ENCODE results near the gene TLE4. TPM values are rescaled to one million over a fixed set of nuclear protein-coding genes. Genes with fewer than 3 reads are reported as not detected.

TLE4 gene
- total RNA-seq, 1 donor from 2014 or later: 16.3 TPM

DNA sequence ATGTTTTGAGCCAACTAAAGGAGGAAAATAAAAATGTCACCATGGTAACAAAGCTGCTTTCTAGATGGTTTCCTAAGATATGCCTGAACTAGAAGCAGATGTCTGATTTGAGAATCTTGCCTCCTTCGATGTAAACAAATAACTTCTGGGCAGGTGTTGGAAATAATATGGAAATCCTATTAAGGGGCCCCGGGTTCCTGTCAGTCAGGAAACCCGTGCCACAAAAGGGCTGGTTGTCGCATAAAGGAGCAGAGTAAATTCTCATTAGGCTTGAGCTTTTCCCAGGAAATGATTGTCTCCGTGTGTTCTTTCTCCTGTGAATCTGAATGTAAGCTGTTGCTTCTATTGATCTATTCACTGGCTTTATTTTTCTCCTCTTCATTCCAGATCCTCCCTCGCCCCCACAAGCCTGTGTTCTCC, 90.8 kb downstream of the TLE4 start:
- TF ChIP-seq, protein P1, sequence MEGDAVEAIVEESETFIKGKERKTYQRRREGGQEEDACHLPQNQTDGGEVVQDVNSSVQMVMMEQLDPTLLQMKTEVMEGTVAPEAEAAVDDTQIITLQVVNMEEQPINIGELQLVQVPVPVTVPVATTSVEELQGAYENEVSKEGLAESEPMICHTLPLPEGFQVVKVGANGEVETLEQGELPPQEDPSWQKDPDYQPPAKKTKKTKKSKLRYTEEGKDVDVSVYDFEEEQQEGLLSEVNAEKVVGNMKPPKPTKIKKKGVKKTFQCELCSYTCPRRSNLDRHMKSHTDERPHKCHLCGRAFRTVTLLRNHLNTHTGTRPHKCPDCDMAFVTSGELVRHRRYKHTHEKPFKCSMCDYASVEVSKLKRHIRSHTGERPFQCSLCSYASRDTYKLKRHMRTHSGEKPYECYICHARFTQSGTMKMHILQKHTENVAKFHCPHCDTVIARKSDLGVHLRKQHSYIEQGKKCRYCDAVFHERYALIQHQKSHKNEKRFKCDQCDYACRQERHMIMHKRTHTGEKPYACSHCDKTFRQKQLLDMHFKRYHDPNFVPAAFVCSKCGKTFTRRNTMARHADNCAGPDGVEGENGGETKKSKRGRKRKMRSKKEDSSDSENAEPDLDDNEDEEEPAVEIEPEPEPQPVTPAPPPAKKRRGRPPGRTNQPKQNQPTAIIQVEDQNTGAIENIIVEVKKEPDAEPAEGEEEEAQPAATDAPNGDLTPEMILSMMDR (conservative IDR thresholded peaks at IDR 0.05; ENCODE audit: low read depth, low read length): no peak
- H3K4me3 ChIP-seq (ENCODE audit: low read depth, low read length): no peak overlapping the region
- DNase-seq (ENCODE audit: low read depth): no peak

DNA sequence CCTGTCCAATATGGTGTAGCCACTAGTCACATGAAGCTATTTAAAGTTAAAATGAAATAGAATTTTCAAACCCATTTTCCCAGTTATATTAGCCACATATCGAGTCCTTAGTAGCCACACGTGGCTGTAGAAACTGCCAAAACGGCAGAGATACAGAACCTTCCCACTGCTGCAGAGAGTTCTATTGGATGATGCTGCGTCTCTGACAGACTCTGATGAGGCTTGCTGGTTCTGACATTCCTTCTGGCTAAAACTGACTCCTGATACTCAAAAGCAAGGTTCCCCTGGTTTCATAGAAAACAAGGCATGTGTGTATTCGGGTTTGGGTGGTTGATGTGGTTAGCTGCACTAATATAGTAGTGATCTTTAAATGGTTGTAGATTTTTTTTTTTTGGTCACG, 91.5 kb downstream of the TLE4 start:
- TF ChIP-seq, protein P1 (conservative IDR thresholded peaks at IDR 0.05; ENCODE audit: low read depth, low read length): no peak
- H3K4me3 ChIP-seq (ENCODE audit: low read depth, low read length): no peak overlapping the region
- no peak for DNase-seq (ENCODE audit: low read depth)

DNA sequence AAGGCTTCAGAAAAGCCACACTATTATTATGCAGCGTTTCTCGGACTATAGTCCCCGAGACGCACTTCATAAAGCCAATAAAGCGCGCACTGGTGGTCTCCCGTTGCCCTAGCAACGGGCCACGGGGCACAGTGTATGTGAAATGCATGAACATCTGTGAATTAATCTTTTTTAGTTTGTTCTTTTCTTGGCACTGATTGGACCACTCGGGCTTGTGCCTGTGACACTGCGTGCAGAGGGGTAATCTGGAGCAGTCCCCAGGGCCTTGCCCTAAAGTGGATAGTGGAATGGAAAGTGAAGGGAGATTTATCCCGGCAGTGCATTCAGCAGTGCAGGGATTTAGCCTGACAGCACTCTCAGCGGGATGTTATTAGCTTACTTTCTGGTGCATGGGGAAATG, 92.1 kb downstream of the TLE4 start:
- H3K4me3 ChIP-seq (ENCODE audit: low read depth, low read length): no peak overlapping the region

DNA sequence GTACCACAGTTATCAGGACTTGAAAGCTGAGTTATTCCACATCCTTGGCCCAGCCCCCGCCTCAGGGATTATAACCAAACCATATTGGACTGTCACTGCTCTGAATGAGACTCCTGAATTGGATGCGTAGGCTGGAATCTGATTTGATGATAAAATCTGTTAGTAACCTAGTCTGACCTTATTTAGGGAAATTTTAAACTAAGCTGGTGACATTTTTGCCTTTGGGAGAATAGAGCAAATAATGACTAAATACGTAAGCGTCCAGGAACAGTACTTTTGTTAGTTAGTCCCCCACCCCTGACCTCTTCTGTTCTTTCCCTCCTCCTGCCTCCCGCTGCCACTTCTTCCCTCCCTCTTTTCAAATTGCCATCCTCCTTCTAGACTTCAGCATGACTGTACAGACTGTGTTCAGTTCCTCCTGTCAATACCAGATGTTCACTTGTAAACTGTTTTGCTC, 92.6 kb downstream of the TLE4 start:
- DNase-seq (ENCODE audit: low read depth): no peak
- H3K4me3 ChIP-seq (ENCODE audit: low read depth, low read length): no peak overlapping the region
- TF ChIP-seq, protein P1 (conservative IDR thresholded peaks at IDR 0.05; ENCODE audit: low read depth, low read length): no peak

More for the DNA sequence above, 92.1 kb downstream of the TLE4 start:
- DNase-seq (ENCODE audit: low read depth): no peak
- TF ChIP-seq, protein P1 (conservative IDR thresholded peaks at IDR 0.05; ENCODE audit: low read depth, low read length): no peak

DNA sequence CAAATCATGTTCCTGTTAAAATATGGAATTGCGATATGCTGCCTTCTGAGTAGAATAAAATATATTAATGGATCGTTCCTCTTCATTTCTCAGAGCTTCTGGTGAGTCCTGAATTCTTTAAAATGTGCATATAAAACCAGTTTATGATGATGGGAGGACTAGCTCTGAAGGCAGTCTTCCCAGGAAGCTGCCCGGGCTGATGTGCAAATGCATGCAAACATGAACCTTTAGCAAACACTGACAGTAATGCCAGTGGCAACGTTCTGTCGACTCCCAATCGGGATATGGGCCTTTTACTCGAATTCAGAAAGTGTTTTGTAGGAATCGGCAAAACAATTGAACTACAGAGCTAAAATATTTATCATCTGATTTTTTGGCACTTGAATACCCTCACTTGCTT, 93.6 kb downstream of the TLE4 start:
- no peak overlapping the region for H3K4me3 ChIP-seq (ENCODE audit: low read depth, low read length)
- DNase-seq (ENCODE audit: low read depth): no peak
- TF ChIP-seq, protein P1 (conservative IDR thresholded peaks at IDR 0.05; ENCODE audit: low read depth, low read length): no peak

DNA sequence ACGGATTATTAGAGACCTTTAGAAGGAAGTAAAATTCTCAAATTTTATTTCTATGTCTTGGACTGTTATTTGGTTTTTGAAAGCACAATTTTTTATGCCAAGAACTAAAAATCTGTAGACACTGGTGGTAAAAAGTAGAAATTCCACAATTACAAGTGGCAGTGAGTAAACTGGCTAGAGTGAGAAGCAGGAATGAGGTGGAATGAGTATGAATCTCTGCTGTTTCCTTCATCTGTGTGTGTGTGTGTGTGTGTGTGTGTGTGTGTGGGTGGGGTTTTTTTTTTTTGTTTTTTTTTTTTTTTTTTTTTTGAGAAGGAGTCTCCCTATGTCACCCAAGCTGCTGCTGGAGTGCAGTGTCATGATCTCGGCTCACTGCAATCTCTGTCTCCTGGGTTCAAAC, 94.2 kb downstream of the TLE4 start:
- TF ChIP-seq, protein P1 (conservative IDR thresholded peaks at IDR 0.05; ENCODE audit: low read depth, low read length): no peak
- no peak for DNase-seq (ENCODE audit: low read depth)
- H3K4me3 ChIP-seq (ENCODE audit: low read depth, low read length): no peak overlapping the region

- no peak for DNase-seq (ENCODE audit: low read depth)
- H3K4me3 ChIP-seq (ENCODE audit: low read depth, low read length): no peak overlapping the region
- TF ChIP-seq, protein P1 (conservative IDR thresholded peaks at IDR 0.05; ENCODE audit: low read depth, low read length): no peak
Measured at GRCh38 chr9:79667120-79667519, 95.4 kb downstream of the TLE4 start.

All from epithelial cell of proximal tubule (primary cell).